H9 (cell line): ENCODE data around the gene RPS6KA4. TPM values are rescaled to one million over a fixed set of nuclear protein-coding genes. Genes with fewer than 3 reads are reported as not detected.

Experiments used
- DNase-seq: peaks from one replicate; pipeline ENCODE4 v3.0.0-alpha.2; 2017
- H2AFZ ChIP-seq: one replicate; pipeline ENCODE4 v1.6.1; 2013; ENCODE audit warnings: mild to moderate bottlenecking, low read length, control low read depth, moderate library complexity
- H2AK5ac ChIP-seq: 2 replicates; pipeline ENCODE4 v1.6.1; 2013; ENCODE audit warnings: low read length, control low read depth, mixed read lengths; ENCODE audit not compliant: insufficient read length
- H2BK120ac ChIP-seq: one replicate; pipeline ENCODE4 v1.6.1; 2013; ENCODE audit warnings: low read depth, mild to moderate bottlenecking, low read length, control low read depth, inconsistent platforms; ENCODE audit not compliant: poor library complexity, severe bottlenecking
- H2BK12ac ChIP-seq: 2 replicates; pipeline ENCODE4 v1.6.1; 2013; ENCODE audit warnings: low read length, control low read depth, mixed read lengths, low read depth; ENCODE audit not compliant: insufficient read length
- H2BK15ac ChIP-seq: 2 replicates; pipeline ENCODE4 v1.6.1; 2013; ENCODE audit warnings: low read depth, low read length, control low read depth
- H2BK20ac ChIP-seq: one replicate; pipeline ENCODE4 v1.6.1; 2013; ENCODE audit warnings: low read depth, mild to moderate bottlenecking, low read length, control low read depth, inconsistent platforms; ENCODE audit not compliant: poor library complexity, severe bottlenecking
- H2BK5ac ChIP-seq: 2 replicates; pipeline ENCODE4 v1.6.1; 2013; ENCODE audit warnings: low read length, control low read depth, mixed read lengths; ENCODE audit not compliant: insufficient read length
- H3K14ac ChIP-seq: 2 replicates; pipeline ENCODE4 v1.6.1; 2013; ENCODE audit warnings: low read length, control low read depth; ENCODE audit not compliant: insufficient read depth
- H3K18ac ChIP-seq: 2 replicates; pipeline ENCODE4 v1.6.1; 2013; ENCODE audit warnings: low read depth, mild to moderate bottlenecking, mixed read lengths, low read length, control low read depth; ENCODE audit not compliant: insufficient read length
- H3K23ac ChIP-seq: 2 replicates; pipeline ENCODE4 v1.6.1; 2013; ENCODE audit warnings: low read length, control low read depth, mixed read lengths, low read depth; ENCODE audit not compliant: insufficient read length
- H3K23me2 ChIP-seq: 2 replicates; pipeline ENCODE4 v1.6.1; 2013; ENCODE audit warnings: low read depth, mild to moderate bottlenecking, mixed read lengths, low read length, control low read depth; ENCODE audit not compliant: insufficient read length, poor library complexity, severe bottlenecking
- H3K27ac ChIP-seq: 2 replicates; pipeline ENCODE4 v1.5.1; 2013; ENCODE audit warnings: low read length, control low read depth, mixed read lengths, low read depth; ENCODE audit not compliant: insufficient read length
- H3K27me3 ChIP-seq: 2 replicates; pipeline ENCODE4 v1.6.1; 2013; ENCODE audit warnings: low read length, control low read depth, inconsistent platforms; ENCODE audit not compliant: insufficient read depth
- H3K4ac ChIP-seq: 2 replicates; pipeline ENCODE4 v1.6.1; 2013; ENCODE audit warnings: low read depth, mild to moderate bottlenecking, control low read depth, inconsistent platforms, low read length, moderate library complexity
- H3K4me1 ChIP-seq: 2 replicates; pipeline ENCODE4 v1.6.1; 2013; ENCODE audit warnings: low read length, control low read depth, inconsistent platforms; ENCODE audit not compliant: insufficient read depth
- H3K4me2 ChIP-seq: 2 replicates; pipeline ENCODE4 v1.6.1; 2013; ENCODE audit warnings: low read length, control low read depth, mixed read lengths; ENCODE audit not compliant: insufficient read length, insufficient read depth
- H3K56ac ChIP-seq: 2 replicates; pipeline ENCODE4 v1.6.1; 2013; ENCODE audit warnings: low read depth, mild to moderate bottlenecking, mixed read lengths, low read length, control low read depth; ENCODE audit not compliant: insufficient read length
- H3K79me1 ChIP-seq: 2 replicates; pipeline ENCODE4 v1.6.1; 2013; ENCODE audit warnings: low read depth, mild to moderate bottlenecking, moderate library complexity, low read length, control low read depth, inconsistent platforms; ENCODE audit not compliant: insufficient read depth, poor library complexity, severe bottlenecking
- H3K79me2 ChIP-seq: 2 replicates; pipeline ENCODE4 v1.6.1; 2013; ENCODE audit warnings: low read length, control low read depth, inconsistent platforms; ENCODE audit not compliant: insufficient read depth
- H3K9ac ChIP-seq: 2 replicates; pipeline ENCODE4 v1.6.1; 2013; ENCODE audit warnings: low read length, control low read depth, mixed read lengths; ENCODE audit not compliant: insufficient read length; ENCODE audit errors: extremely low read depth
- H3K9me3 ChIP-seq: one replicate; pipeline ENCODE4 v1.6.1; 2013; ENCODE audit warnings: low read depth, low read length, inconsistent platforms; ENCODE audit not compliant: control insufficient read depth
- H3T11ph ChIP-seq: one replicate; pipeline ENCODE4 v1.6.1; 2013; ENCODE audit warnings: mild to moderate bottlenecking, low read length, control low read depth, inconsistent platforms
- H4K20me1 ChIP-seq: one replicate; pipeline ENCODE4 v1.6.1; 2013; ENCODE audit not compliant: control insufficient read depth, insufficient read length, insufficient read depth
- H4K5ac ChIP-seq: 2 replicates; pipeline ENCODE4 v1.6.1; 2013; ENCODE audit warnings: low read depth, mild to moderate bottlenecking, mixed read lengths, low read length, control low read depth; ENCODE audit not compliant: insufficient read length
- H4K8ac ChIP-seq: replicated peaks from 2 replicates; pipeline ENCODE4 v1.6.1; 2013; ENCODE audit warnings: low read length, control low read depth, mixed read lengths, low read depth; ENCODE audit not compliant: insufficient read length
- H4K91ac ChIP-seq: 2 replicates; pipeline ENCODE4 v1.6.1; 2013; ENCODE audit warnings: low read depth, mild to moderate bottlenecking, moderate library complexity, mixed read lengths, low read length, control low read depth; ENCODE audit not compliant: insufficient read length
- H3K27ac Mint-ChIP-seq, 3 experiments: 2 replicates in 2 of 3; 3 replicates in 1 of 3; pipeline ENCODE4 v1.8.0; 2020 to 2021; ENCODE audit warnings: mixed read lengths in 3 of 3, mild to moderate bottlenecking in 1 of 3, moderate library complexity in 1 of 3
- H3K27me3 Mint-ChIP-seq: 2 replicates; pipeline ENCODE4 v1.8.0; 2021; ENCODE audit warnings: low read depth, mild to moderate bottlenecking, moderate library complexity, mixed read lengths
- H3K36me3 Mint-ChIP-seq, 3 experiments: 2 replicates in 2 of 3; 3 replicates in 1 of 3; pipeline ENCODE4 v1.8.0; 2020 to 2021; ENCODE audit warnings: low read depth in 3 of 3, mixed read lengths in 3 of 3; ENCODE audit not compliant: insufficient read depth in 1 of 3
- H3K4me1 Mint-ChIP-seq, 2 experiments: 2 replicates each; pipeline ENCODE4 v1.8.0; 2020; ENCODE audit warnings: mixed read lengths in 2 of 2
- H3K4me3 Mint-ChIP-seq, 2 experiments: 2 replicates in 1 of 2; 3 replicates in 1 of 2; pipeline ENCODE4 v1.8.0; 2020 to 2021; ENCODE audit warnings: mild to moderate bottlenecking in 2 of 2, mixed read lengths in 2 of 2, moderate library complexity in 1 of 2
- H3K9me3 Mint-ChIP-seq, 2 experiments: 2 replicates in 1 of 2; 3 replicates in 1 of 2; pipeline ENCODE4 v1.8.0; 2020; ENCODE audit warnings: mild to moderate bottlenecking in 2 of 2, mixed read lengths in 2 of 2, moderate library complexity in 1 of 2
- WGBS: extraction: QIAGEN DNeasy Blood & Tissue Kit; methylation state at CpG from one replicate; pipeline ENCODE4 v1.1.7; 2013; ENCODE audit warnings: missing lambda C conversion rate, low lambda C conversion rate, mixed read lengths; ENCODE audit not compliant: insufficient read length; ENCODE audit errors: extremely low coverage; 5-methylcytosine and 5-hydroxymethylcytosine counted together
- total RNA-seq: library from RNA; stranded (reverse); gene quantifications from 2 replicates; pipeline ENCODE4 v1.2.1, GENCODE V29; 2021
- TF ChIP-seq, protein P1 (sequence below): fragments of 200-600 bp; sonication (generic); conservative IDR thresholded peaks from 3 replicates; pipeline ENCODE4 v1.8.0; 2021; ENCODE audit warnings: antibody characterized with exemption, mild to moderate bottlenecking

RPS6KA4 gene
- total RNA-seq, 1 experiment from 2014 or later, result 10.8 TPM

DNA sequence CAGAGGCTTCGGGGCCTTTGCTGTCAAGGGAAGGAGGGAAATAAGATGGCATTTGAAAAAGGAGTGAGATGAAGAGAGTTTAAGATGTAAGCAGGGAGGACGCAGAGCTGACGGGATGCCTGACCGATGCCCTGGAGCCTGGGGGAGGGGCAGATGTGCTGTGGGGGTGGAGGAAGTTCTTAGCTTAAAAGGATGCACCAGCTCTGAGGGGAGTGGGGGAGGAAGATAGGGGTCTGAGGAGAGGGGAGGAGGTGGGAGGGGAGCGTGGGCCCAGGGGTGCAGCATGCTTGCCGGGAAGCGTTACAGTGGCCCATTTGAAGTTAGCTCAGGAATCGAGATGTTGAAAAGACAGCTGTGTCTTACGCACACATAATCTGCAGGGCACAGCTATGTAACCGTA lies 56.3 kb downstream of the RPS6KA4 start:
- no peak overlapping the region for H4K8ac ChIP-seq
- no peak overlapping the region for H2AFZ ChIP-seq
- peaks cover 19% of the 10 kb centered on the region for H3K27me3 Mint-ChIP-seq
- no peaks in the 10 kb centered on the region for H3K23me2 ChIP-seq
- no peaks in the 10 kb centered on the region for H4K20me1 ChIP-seq
- H2BK5ac ChIP-seq, result no peak overlapping the region
- no peak overlapping the region for H3K4me2 ChIP-seq
- H3K4me1 ChIP-seq, result no peaks in the 10 kb centered on the region; the same call in 1 of the 2 replicates
- no peaks in the 10 kb centered on the region for H3K79me1 ChIP-seq
- no peak overlapping the region for H3K56ac ChIP-seq
- H4K5ac ChIP-seq, result no peak overlapping the region
- H3K14ac ChIP-seq, result no peak overlapping the region
- no peak overlapping the region for H2BK12ac ChIP-seq
- TF ChIP-seq, protein P1, sequence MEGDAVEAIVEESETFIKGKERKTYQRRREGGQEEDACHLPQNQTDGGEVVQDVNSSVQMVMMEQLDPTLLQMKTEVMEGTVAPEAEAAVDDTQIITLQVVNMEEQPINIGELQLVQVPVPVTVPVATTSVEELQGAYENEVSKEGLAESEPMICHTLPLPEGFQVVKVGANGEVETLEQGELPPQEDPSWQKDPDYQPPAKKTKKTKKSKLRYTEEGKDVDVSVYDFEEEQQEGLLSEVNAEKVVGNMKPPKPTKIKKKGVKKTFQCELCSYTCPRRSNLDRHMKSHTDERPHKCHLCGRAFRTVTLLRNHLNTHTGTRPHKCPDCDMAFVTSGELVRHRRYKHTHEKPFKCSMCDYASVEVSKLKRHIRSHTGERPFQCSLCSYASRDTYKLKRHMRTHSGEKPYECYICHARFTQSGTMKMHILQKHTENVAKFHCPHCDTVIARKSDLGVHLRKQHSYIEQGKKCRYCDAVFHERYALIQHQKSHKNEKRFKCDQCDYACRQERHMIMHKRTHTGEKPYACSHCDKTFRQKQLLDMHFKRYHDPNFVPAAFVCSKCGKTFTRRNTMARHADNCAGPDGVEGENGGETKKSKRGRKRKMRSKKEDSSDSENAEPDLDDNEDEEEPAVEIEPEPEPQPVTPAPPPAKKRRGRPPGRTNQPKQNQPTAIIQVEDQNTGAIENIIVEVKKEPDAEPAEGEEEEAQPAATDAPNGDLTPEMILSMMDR, result no peak
- no peak for DNase-seq
- no peak overlapping the region for H3K18ac ChIP-seq
- H3K9me3 Mint-ChIP-seq, result peaks cover 0 to 2% of the 10 kb centered on the region in 2 experiments; a peak in 2 of 5 replicates
- H3K27ac ChIP-seq, result no peak overlapping the region
- no peak overlapping the region for H2BK120ac ChIP-seq
- H3T11ph ChIP-seq, result no peak overlapping the region
- no CpG with 5 or more reads among the region's 10 CpGs for WGBS
- H2AK5ac ChIP-seq, result no peak overlapping the region
- no peak overlapping the region for H2BK15ac ChIP-seq
- no peak overlapping the region for H3K4ac ChIP-seq
- H3K36me3 Mint-ChIP-seq, result no peaks in the 10 kb centered on the region
- H3K27me3 ChIP-seq, result no peaks in the 10 kb centered on the region; the same call in 1 of the 2 replicates
- H3K9me3 ChIP-seq, result no peaks in the 10 kb centered on the region
- peak overlapping the region in 1 of 3 experiments; percentile 26; a peak in 2 of 7 replicates for H3K27ac Mint-ChIP-seq
- H3K4me3 Mint-ChIP-seq, result no peak overlapping the region
- no peak overlapping the region for H4K91ac ChIP-seq
- peaks cover 8 to 11% of the 10 kb centered on the region in 2 experiments for H3K4me1 Mint-ChIP-seq
- no peak overlapping the region for H3K9ac ChIP-seq
- H2BK20ac ChIP-seq, result no peak overlapping the region
- H3K23ac ChIP-seq, result no peak overlapping the region
- H3K79me2 ChIP-seq, result no peaks in the 10 kb centered on the region
